ENCODE data around the gene FAM114A1.
"Not testable (repeated sequence)": the region's sequence is repeated elsewhere in the genome, so short reads cannot be mapped to it uniquely, and the experiment has no call there.

Gene FAM114A1

DNA sequence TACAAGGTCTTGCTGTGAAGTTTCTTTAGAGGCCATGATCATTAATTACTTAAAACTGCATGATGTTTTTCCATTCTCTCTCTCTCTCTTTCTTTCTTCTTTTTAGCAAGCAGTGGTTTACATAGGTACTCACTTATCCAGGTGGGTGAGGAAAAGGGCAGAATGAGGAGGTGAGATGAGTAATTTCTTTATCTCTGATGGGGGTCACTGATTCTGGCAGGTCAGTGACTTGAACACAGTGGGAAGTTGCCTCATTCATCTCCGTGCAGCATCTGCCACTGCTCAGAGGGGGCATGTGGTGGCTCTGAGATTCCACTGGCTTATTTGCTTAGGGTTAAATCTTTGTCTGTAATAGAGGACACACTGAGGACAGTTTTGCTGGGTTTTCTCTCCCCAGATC, 62.6 kb downstream of the FAM114A1 start:
- H3K9me3 Mint-ChIP-seq: no peaks in the 10 kb centered on the region
- H3K4me1 Mint-ChIP-seq: peaks cover 7% of the 10 kb centered on the region
- no peak overlapping the region for H3K4me3 Mint-ChIP-seq
- peaks cover 12% of the 10 kb centered on the region for H3K27me3 Mint-ChIP-seq
- peak overlapping the region in 1 of 2 donors; percentile 12 for H3K27ac Mint-ChIP-seq
- ATAC-seq (peak; percentile 37), DNase-seq (no peak)

DNA sequence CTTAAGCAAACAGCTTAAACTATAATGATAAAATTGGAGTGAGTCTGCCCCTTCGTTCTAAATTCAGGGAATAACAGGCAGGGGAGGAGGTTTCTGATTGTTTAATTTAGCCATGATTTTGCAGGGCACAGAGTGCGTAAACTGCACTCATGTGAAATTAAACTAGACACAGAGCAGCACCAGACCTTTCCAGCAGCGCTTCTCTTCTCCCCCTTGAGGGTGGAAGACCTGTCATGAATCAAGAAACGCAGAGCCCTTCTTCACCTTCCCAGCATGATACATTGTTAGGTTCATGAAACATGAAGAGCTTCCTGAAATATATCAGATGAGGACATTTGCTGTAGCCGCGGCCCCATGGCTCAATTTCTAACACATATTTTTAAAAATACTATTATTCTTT, 63.1 kb downstream of the FAM114A1 start:
- peaks cover 7% of the 10 kb centered on the region for H3K4me1 Mint-ChIP-seq
- ATAC-seq (no peak), DNase-seq (no peak)
- H3K27ac Mint-ChIP-seq: peak overlapping the region in 1 of 2 donors; percentile 12
- no peaks in the 10 kb centered on the region for H3K9me3 Mint-ChIP-seq
- no peak overlapping the region for H3K4me3 Mint-ChIP-seq
- H3K27me3 Mint-ChIP-seq: peaks cover 12% of the 10 kb centered on the region

DNA sequence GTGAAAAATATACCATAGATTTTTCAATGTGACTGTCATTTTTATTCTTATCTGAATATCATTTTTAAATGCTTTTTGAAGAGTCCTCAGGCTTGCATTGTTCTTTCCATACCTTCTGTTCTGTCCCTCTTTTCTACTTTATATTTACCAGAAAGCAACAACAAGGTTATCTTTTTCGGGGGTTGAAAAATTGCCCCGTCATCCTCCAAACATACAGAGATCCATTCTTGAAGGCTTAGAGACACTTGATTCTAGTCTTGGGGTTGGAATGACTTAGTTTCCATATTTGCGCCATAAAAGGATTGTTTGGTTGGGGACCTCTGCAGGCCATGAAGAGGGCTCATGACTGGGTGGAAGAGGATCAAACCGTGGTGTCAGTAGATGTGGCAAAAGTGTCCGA, 63.5 kb downstream of the FAM114A1 start:
- no peaks in the 10 kb centered on the region for H3K9me3 Mint-ChIP-seq
- peaks cover 12% of the 10 kb centered on the region for H3K27me3 Mint-ChIP-seq

GRCh38 chr4:38935391-38936073, 67.9 kb downstream of the FAM114A1 start:
- ATAC-seq (no peak), DNase-seq (no peak)
- H3K9me3 Mint-ChIP-seq: no peaks in the 10 kb centered on the region
- H3K4me1 Mint-ChIP-seq: peaks cover 20% of the 10 kb centered on the region
- no peak overlapping the region for H3K27ac Mint-ChIP-seq
- no peak overlapping the region for H3K4me3 Mint-ChIP-seq
- H3K27me3 Mint-ChIP-seq: no peaks in the 10 kb centered on the region

More for the DNA sequence above, 63.5 kb downstream of the FAM114A1 start:
- H3K4me3 Mint-ChIP-seq: no peak overlapping the region
- ATAC-seq: no peak
- peak overlapping the region in 1 of 2 donors; percentile 35 for H3K27ac Mint-ChIP-seq
- peaks cover 7% of the 10 kb centered on the region for H3K4me1 Mint-ChIP-seq
- DNase-seq: no peak

GRCh38 chr4:38939165-38939564, 71.6 kb downstream of the FAM114A1 start:
- no peaks in the 10 kb centered on the region for H3K9me3 Mint-ChIP-seq
- DNase-seq (no peak), ATAC-seq (peak; percentile 84)
- peaks cover 27% of the 10 kb centered on the region for H3K4me1 Mint-ChIP-seq
- H3K27ac Mint-ChIP-seq: no peak overlapping the region
- H3K4me3 Mint-ChIP-seq: no peak overlapping the region
- no peaks in the 10 kb centered on the region for H3K27me3 Mint-ChIP-seq

- ATAC-seq: no peak
These were observed 72.9 kb downstream of the FAM114A1 start for GRCh38 chr4:38940476-38940875.

DNA sequence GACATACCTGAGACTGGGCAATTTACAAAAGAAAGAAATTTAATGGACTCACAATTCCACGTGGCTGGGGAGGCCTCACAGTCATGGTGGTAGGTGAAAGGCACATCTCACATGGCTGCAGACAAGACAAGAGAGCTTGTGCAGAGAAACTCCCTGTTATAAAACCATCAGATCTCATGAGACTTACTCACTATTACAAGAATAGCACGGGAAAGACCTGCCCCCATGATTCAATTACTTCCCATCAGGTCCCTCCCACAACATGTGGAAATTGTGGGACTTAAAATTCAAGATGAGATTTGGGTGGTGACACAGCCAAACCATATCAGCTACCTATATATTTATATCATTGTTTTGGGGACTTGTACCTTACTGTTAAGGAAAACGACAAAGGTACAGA, 74.3 kb downstream of the FAM114A1 start:
- ATAC-seq, H3K9me3 Mint-ChIP-seq, H3K27me3 Mint-ChIP-seq, DNase-seq, H3K27ac Mint-ChIP-seq, H3K4me3 Mint-ChIP-seq: not testable (repeated sequence)
- H3K4me1 Mint-ChIP-seq: peaks cover 27% of the 10 kb centered on the region

More at GRCh38 chr4:38940476-38940875, 72.9 kb downstream of the FAM114A1 start:
- Mint-ChIP-seq H3K4me3 (no peak overlapping the region), H3K4me1 (peaks cover 27% of the 10 kb centered on the region), H3K27ac (no peak overlapping the region), H3K27me3 (no peaks in the 10 kb centered on the region), H3K9me3 (no peaks in the 10 kb centered on the region)
- no peak for DNase-seq

DNA sequence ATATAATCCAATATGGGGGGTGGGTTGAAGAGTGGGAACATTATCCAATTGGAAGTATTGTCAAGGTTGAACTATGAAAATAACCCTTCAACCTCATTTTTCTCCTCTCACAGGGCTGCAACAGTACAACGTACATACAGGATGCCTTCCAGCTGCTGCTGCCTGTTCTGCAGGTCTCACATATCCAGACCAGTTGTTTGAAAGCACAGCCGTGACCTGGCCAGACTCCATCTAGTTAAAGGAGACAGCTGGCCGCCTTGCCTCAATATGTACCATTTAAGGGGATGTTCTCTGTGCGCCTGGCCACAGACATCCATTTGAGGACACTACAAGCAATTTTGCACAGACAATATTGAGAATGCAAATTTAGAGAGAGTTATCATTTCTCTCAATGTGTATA, 75.7 kb downstream of the FAM114A1 start:
- H3K9me3 Mint-ChIP-seq: no peaks in the 10 kb centered on the region
- no peak for DNase-seq
- H3K4me3 Mint-ChIP-seq: no peak overlapping the region
- peaks cover 30% of the 10 kb centered on the region for H3K4me1 Mint-ChIP-seq
- no peak overlapping the region for H3K27ac Mint-ChIP-seq
- no peaks in the 10 kb centered on the region for H3K27me3 Mint-ChIP-seq
- ATAC-seq: no peak

DNA sequence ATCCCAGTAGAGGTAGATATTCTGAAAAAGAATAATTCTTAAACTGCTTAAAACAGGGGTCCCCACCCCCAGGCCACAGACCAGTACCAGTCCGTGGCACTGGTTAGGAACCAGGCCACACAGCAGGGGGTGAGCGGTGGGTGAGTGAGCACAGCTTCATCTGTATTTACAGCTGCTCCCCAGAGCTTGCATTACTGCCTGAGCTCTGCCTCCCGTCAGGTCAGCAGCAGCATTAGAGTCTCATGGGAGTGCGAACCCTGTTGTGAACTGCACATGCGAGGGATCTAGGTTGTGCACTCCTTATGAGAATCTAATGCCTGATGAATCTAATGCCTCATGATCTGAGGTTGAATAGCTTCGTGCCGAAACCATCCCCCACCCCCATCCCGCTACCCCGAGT, 76.8 kb downstream of the FAM114A1 start:
- no peak for DNase-seq
- no peaks in the 10 kb centered on the region for H3K27me3 Mint-ChIP-seq
- no peak overlapping the region for H3K27ac Mint-ChIP-seq
- no peak overlapping the region for H3K4me3 Mint-ChIP-seq
- H3K4me1 Mint-ChIP-seq: peaks cover 32% of the 10 kb centered on the region
- ATAC-seq: no peak
- H3K9me3 Mint-ChIP-seq: no peaks in the 10 kb centered on the region

- Mint-ChIP-seq H3K27ac (no peak overlapping the region), H3K4me1 (peaks cover 25% of the 10 kb centered on the region), H3K9me3 (no peaks in the 10 kb centered on the region), H3K27me3 (peaks cover 6% of the 10 kb centered on the region), H3K4me3 (no peak overlapping the region)
- DNase-seq (no peak), ATAC-seq (no peak)
These were observed 79.3 kb downstream of the FAM114A1 start for GRCh38 chr4:38946919-38947318.

DNA sequence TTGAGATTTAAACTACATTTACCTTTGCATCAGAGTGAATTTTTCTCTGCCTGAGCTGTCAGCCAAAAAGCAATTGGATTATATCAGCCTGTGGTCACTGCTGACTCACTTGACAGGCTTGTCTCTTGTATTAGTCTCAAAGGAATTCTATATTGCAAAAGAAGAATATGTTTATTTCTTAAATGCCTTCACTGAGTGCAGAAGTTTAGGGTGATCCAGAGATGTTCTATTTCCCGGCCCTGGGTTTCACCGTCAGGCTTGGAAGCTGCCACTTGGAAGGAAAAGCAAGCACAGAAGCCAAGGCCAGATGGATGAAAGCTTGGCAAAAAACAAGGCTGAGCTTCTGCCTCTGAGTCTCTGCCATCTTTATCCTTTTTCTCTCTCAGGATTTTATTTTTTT, 80.9 kb downstream of the FAM114A1 start:
- DNase-seq (no peak), ATAC-seq (no peak)
- Mint-ChIP-seq H3K27ac (no peak overlapping the region), H3K27me3 (peaks cover 6% of the 10 kb centered on the region), H3K4me3 (no peak overlapping the region), H3K9me3 (no peaks in the 10 kb centered on the region), H3K4me1 (peaks cover 25% of the 10 kb centered on the region)

GRCh38 chr4:38949411-38950051, 81.9 kb downstream of the FAM114A1 start:
- Mint-ChIP-seq H3K9me3 (no peaks in the 10 kb centered on the region), H3K27ac (peak overlapping the region in 1 of 2 donors; percentile 71), H3K27me3 (peaks cover 6% of the 10 kb centered on the region), H3K4me3 (no peak overlapping the region), H3K4me1 (peaks cover 25% of the 10 kb centered on the region)
- ATAC-seq (peak; percentile 99), DNase-seq (peak; percentile 18 to 56)

DNA sequence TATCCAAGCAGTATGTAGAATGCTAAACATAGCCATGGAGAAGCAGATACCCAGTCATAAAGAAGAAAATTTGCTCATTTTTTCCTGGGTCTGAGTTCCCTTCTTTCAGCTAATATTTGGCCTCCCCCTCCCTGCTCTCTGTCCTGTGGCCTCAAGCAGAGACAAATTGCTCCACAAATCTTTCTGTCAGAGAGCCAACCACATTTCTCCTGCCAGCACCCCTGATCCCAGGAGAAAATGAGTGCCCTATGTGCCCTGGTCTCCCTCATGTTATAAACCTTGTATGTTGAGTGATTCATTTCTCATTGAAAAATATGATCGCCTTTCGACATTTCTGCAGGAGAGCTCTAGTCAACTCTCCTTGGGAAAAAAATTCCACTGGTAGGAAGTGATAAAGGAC, 82.6 kb downstream of the FAM114A1 start:
- ATAC-seq (no peak), DNase-seq (no peak)
- Mint-ChIP-seq H3K27ac (peak overlapping the region in 1 of 2 donors; percentile 32), H3K4me1 (peaks cover 25% of the 10 kb centered on the region), H3K4me3 (no peak overlapping the region), H3K27me3 (peaks cover 6% of the 10 kb centered on the region), H3K9me3 (no peaks in the 10 kb centered on the region)

DNA sequence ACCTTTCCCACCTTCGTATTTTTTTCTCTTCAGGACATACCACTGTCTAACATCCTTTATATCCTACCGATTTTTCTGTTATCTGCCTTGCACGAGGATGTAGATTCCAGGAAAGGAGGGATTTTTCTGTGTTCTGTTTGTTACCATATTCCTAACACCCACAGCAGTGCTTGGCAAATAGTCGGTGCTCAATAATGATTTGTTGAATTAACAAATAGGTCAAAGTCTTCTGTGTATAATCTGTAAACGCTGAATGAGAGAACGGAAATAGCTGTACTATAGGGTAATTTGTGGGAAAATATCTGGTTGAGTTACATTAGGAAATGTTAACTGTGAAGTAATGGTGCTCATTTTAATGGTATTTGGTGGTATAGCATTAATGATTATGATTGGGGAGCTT, 83.1 kb downstream of the FAM114A1 start:
- Mint-ChIP-seq H3K27me3 (peaks cover 6% of the 10 kb centered on the region), H3K9me3 (no peaks in the 10 kb centered on the region), H3K4me1 (peaks cover 25% of the 10 kb centered on the region), H3K27ac (no peak overlapping the region), H3K4me3 (no peak overlapping the region)
- ATAC-seq (no peak), DNase-seq (no peak)

DNA sequence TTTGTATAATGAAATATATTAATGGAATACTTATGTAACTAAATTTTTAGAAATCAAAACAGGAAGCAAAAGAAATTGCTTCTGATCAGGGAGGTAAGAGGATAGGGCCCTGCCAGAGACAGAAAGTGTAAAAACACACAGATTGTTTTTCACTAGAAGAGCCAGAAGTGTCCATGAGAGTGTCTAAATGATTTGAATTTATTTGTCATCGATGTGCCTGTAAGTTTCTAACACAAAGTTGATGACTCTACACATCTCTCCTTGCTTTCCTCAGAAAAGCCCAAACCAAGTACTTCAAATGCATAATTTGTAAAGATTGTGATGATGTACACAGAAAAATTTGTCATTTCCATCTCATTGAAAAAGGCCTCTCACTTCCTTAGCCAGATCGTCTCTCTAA, 84.0 kb downstream of the FAM114A1 start:
- Mint-ChIP-seq H3K27me3 (peaks cover 6% of the 10 kb centered on the region), H3K9me3 (no peaks in the 10 kb centered on the region), H3K4me1 (peaks cover 29% of the 10 kb centered on the region), H3K4me3 (no peak overlapping the region), H3K27ac (no peak overlapping the region)
- no peak for ATAC-seq
- no peak for DNase-seq

DNA sequence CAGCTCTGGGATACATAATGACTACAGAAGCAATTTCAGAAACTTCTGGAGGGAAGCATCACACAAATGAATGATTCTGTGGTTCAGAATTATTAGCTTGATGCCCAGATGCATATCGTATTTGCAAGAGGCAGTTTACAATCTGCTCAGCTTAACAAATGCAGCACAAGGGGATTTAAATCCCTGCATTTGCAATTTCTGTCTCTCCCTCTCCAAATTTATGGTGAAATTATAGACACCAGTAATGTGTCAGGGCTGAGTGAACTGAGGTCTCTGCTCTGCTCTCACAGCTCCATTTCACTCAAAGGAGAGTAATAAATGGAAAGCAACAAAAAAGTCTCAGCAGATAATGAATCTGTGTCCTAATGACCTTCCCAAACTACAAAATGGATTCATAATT, 84.4 kb downstream of the FAM114A1 start:
- Mint-ChIP-seq H3K27me3 (peaks cover 6% of the 10 kb centered on the region), H3K27ac (no peak overlapping the region), H3K9me3 (no peaks in the 10 kb centered on the region), H3K4me1 (peaks cover 31% of the 10 kb centered on the region), H3K4me3 (no peak overlapping the region)
- DNase-seq (no peak), ATAC-seq (no peak)

Measured in stimulated activated naive CD8-positive, alpha-beta T cell treated with anti-CD3 and anti-CD28 coated beads, Interleukin-15, amount 100 ng/mL, for 72 hours (primary cell).